Spleen (tissue), 7 donors: ENCODE measurements around the gene TPO.

Source experiments
- POLR2A ChIP-seq, 3 donors: fragments of 450-650 bp; IDR thresholded peaks; one replicate each; pipeline ENCODE4 v1.5.1; 2017; ENCODE audit warnings: antibody characterized with exemption in 3 of 3, mild to moderate bottlenecking in 1 of 3
- TF ChIP-seq, protein P1 (sequence below), 11 experiments: fragments of 200-600 bp in 7 of 11; fragments of 450-650 bp in 4 of 11; sonication (generic) in 4 of 11; IDR thresholded peaks in 8 of 11; conservative IDR thresholded peaks in 3 of 11; 1 replicate in 7 of 11; 2 replicates in 4 of 11; pipeline versions ENCODE4 v1.4.0 to v1.8.0; 2016 to 2021; ENCODE audit warnings: antibody characterized with exemption in 11 of 11, inconsistent platforms in 4 of 11, mild to moderate bottlenecking in 1 of 11
- donor health status: DM: no; HTN: no; CAD: no; lungs with moderate emphysema.
- donor health status: DM: no; HTN: no; CAD: no.
- donor health status: DM: no; HTN: no; CAD: no.

- TF ChIP-seq, protein P1, sequence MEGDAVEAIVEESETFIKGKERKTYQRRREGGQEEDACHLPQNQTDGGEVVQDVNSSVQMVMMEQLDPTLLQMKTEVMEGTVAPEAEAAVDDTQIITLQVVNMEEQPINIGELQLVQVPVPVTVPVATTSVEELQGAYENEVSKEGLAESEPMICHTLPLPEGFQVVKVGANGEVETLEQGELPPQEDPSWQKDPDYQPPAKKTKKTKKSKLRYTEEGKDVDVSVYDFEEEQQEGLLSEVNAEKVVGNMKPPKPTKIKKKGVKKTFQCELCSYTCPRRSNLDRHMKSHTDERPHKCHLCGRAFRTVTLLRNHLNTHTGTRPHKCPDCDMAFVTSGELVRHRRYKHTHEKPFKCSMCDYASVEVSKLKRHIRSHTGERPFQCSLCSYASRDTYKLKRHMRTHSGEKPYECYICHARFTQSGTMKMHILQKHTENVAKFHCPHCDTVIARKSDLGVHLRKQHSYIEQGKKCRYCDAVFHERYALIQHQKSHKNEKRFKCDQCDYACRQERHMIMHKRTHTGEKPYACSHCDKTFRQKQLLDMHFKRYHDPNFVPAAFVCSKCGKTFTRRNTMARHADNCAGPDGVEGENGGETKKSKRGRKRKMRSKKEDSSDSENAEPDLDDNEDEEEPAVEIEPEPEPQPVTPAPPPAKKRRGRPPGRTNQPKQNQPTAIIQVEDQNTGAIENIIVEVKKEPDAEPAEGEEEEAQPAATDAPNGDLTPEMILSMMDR (IDR thresholded peaks at IDR 0.05 in 8 of 11, conservative IDR thresholded peaks at IDR 0.05 in 3 of 11) = no peak
- no peak for TF ChIP-seq POLR2A (IDR thresholded peaks at IDR 0.05)
Observed at GRCh38 chr2:1514391-1515072, 101.3 kb downstream of the TPO start.
